Fibroblast of lung (primary cell): ENCODE data around the gene MESP1. TPM values are rescaled to one million over a fixed set of nuclear protein-coding genes. Genes with fewer than 3 reads are reported as not detected.

Experiments
- DNase-seq, 2 donors: peaks; one replicate each; pipeline versions ENCODE4 v3.0.0 to v3.0.0-alpha.2; 2010; ENCODE audit warnings: low read depth in 2 of 2
- H2AFZ ChIP-seq: 2 replicates; pipeline ENCODE4 v1.5.1; 2012; ENCODE audit warnings: low read length, control low read depth, inconsistent platforms
- H3K27ac ChIP-seq: 2 replicates; pipeline ENCODE4 v1.5.1; 2011; ENCODE audit warnings: low read length, control low read depth; ENCODE audit not compliant: insufficient read depth
- H3K27me3 ChIP-seq: 2 replicates; pipeline ENCODE4 v1.5.1; 2011; ENCODE audit warnings: mild to moderate bottlenecking, low read length; ENCODE audit not compliant: control insufficient read depth, insufficient read depth
- H3K36me3 ChIP-seq: 2 replicates; pipeline ENCODE4 v1.5.1; 2011; ENCODE audit warnings: low read length; ENCODE audit not compliant: control insufficient read depth, insufficient read depth
- H3K4me1 ChIP-seq: 2 replicates; pipeline ENCODE4 v1.5.1; 2011; ENCODE audit warnings: low read length; ENCODE audit not compliant: control insufficient read depth, insufficient read depth; ENCODE audit errors: extremely low read depth
- H3K4me2 ChIP-seq: 2 replicates; pipeline ENCODE4 v1.5.1; 2011; ENCODE audit warnings: low read length, control low read depth; ENCODE audit not compliant: insufficient read depth; ENCODE audit errors: extremely low read depth
- H3K4me3 ChIP-seq, 4 experiments: fragments of 200-600 bp in 1 of 4; sonication (generic) in 1 of 4; replicated peaks in 1 of 4; 2 replicates each; pipeline ENCODE4 v1.5.1; 2011 to 2016; ENCODE audit warnings: low read length in 4 of 4, low read depth in 3 of 4, mild to moderate bottlenecking in 3 of 4, control low read depth in 2 of 4, inconsistent platforms in 1 of 4, mixed read lengths in 1 of 4; ENCODE audit not compliant: insufficient read depth in 1 of 4; ENCODE audit errors: control extremely low read depth in 1 of 4
- H3K79me2 ChIP-seq: 2 replicates; pipeline ENCODE4 v1.5.1; 2012; ENCODE audit warnings: mild to moderate bottlenecking, low read length, inconsistent platforms; ENCODE audit not compliant: control insufficient read depth, insufficient read depth
- H3K9ac ChIP-seq: 2 replicates; pipeline ENCODE4 v1.5.1; 2011; ENCODE audit warnings: mild to moderate bottlenecking, low read length, control low read depth; ENCODE audit not compliant: insufficient read depth
- H3K9me3 ChIP-seq: 2 replicates; pipeline ENCODE4 v1.5.1; 2012; ENCODE audit warnings: low read depth, low read length; ENCODE audit not compliant: control insufficient read depth, insufficient read depth
- H4K20me1 ChIP-seq: 2 replicates; pipeline ENCODE4 v1.5.1; 2011; ENCODE audit warnings: low read length; ENCODE audit not compliant: control insufficient read depth, insufficient read depth; ENCODE audit errors: extremely low read depth
- EZH2 ChIP-seq: IDR thresholded peaks from 2 replicates; pipeline ENCODE4 v1.5.1; 2012; ENCODE audit warnings: low read length, control low read depth, mild to moderate bottlenecking; ENCODE audit errors: missing control alignments
- polyA plus RNA-seq, 2 donors: library from polyadenylated mRNA; depleted of rRNA in 1 of 2; stranded (reverse) in 1 of 2; unstranded in 1 of 2; fragments of >200 nt; gene quantifications; 2 replicates each; pipeline ENCODE4 v1.2.1, GENCODE V29; 2011 to 2012; ENCODE audit warnings: missing spikeins in 1 of 2
- total RNA-seq: library from RNA; depleted of rRNA; stranded (reverse); fragments of >200 nt; gene quantifications from 2 replicates; pipeline ENCODE4 v1.2.1, GENCODE V29; 2014
- TF ChIP-seq, protein P1 (sequence below), 2 donors: IDR thresholded peaks in 1 of 2; conservative IDR thresholded peaks in 1 of 2; 1 replicate in 1 of 2; 2 replicates in 1 of 2; pipeline ENCODE4 v1.5.1; 2011 to 2012; ENCODE audit warnings: low read length in 2 of 2, control low read depth in 1 of 2, inconsistent platforms in 1 of 2, low read depth in 1 of 2, mild to moderate bottlenecking in 1 of 2

Gene MESP1
- total and polyA plus RNA-seq, 2 donors (not counting 1 experiment from before 2014, with no cell fraction given) = 1.3 TPM; not detected in 1

DNA sequence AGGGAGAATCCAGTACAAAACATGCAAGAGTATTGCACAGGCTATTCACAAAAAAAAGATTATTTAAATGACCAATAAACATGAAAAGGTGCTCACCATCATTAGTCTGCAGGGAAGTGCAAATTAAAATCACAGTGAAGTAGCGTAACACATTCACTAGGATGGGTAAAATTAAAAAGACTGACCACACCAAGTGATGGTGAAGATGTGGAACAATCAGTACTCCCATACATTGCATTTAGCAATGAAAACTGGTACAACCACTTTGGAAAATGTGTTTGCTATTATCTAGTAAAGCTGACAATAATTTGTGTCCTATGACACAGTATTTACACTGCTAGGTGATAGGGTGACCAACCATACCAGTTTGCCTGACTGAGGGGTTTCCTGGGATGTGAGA lies 26.4 kb downstream of the MESP1 start:
- no peak for DNase-seq
- Histone ChIP-seq H3K27me3 (peaks cover 18% of the 10 kb centered on the region), H3K9ac (no peak overlapping the region), H3K4me2 (no peak overlapping the region), H4K20me1 (no peaks in the 10 kb centered on the region), H3K79me2 (no peaks in the 10 kb centered on the region), H3K4me3 (no peak overlapping the region), H3K27ac (no peak overlapping the region), H3K36me3 (no peaks in the 10 kb centered on the region), H2AFZ (no peak overlapping the region), H3K9me3 (no peaks in the 10 kb centered on the region), H3K4me1 (no peaks in the 10 kb centered on the region)
- TF ChIP-seq EZH2 = no peak
- TF ChIP-seq, protein P1, sequence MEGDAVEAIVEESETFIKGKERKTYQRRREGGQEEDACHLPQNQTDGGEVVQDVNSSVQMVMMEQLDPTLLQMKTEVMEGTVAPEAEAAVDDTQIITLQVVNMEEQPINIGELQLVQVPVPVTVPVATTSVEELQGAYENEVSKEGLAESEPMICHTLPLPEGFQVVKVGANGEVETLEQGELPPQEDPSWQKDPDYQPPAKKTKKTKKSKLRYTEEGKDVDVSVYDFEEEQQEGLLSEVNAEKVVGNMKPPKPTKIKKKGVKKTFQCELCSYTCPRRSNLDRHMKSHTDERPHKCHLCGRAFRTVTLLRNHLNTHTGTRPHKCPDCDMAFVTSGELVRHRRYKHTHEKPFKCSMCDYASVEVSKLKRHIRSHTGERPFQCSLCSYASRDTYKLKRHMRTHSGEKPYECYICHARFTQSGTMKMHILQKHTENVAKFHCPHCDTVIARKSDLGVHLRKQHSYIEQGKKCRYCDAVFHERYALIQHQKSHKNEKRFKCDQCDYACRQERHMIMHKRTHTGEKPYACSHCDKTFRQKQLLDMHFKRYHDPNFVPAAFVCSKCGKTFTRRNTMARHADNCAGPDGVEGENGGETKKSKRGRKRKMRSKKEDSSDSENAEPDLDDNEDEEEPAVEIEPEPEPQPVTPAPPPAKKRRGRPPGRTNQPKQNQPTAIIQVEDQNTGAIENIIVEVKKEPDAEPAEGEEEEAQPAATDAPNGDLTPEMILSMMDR (conservative IDR thresholded peaks at IDR 0.05 in 1 of 2, IDR thresholded peaks at IDR 0.05 in 1 of 2; ENCODE audit: low read depth in 1 of 2, low read length in 2 of 2) = no peak

DNA sequence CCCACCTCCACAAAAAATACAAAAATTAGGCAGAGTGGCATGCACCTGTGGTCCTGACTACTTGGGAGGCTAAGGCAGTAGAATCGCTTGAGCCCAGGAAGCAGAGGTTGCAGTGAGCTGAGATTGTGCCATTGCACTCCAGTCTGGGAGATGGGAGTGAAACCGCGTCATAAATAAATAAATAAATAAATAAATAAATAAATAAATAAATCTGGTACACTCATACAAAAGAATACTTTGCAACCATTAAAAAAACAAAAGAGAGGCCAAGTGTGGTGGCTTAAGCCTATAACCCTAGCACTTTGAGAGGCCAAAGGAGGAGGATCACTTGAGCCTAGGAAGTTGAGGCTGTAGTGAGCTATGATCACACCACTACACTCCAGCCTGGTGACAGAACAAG lies 28.0 kb downstream of the MESP1 start:
- H3K9ac ChIP-seq = no peak overlapping the region
- no peak overlapping the region for H3K4me2 ChIP-seq
- no peak overlapping the region for H3K27ac ChIP-seq
- no peaks in the 10 kb centered on the region for H4K20me1 ChIP-seq
- no peak overlapping the region for H2AFZ ChIP-seq
- TF ChIP-seq, protein P1 (conservative IDR thresholded peaks at IDR 0.05 in 1 of 2, IDR thresholded peaks at IDR 0.05 in 1 of 2; ENCODE audit: low read depth in 1 of 2, low read length in 2 of 2) = no peak
- no peak for TF ChIP-seq EZH2
- no peaks in the 10 kb centered on the region for H3K36me3 ChIP-seq
- no peaks in the 10 kb centered on the region for H3K79me2 ChIP-seq
- no peaks in the 10 kb centered on the region for H3K4me1 ChIP-seq
- DNase-seq = no peak
- H3K27me3 ChIP-seq = peaks cover 10% of the 10 kb centered on the region
- H3K9me3 ChIP-seq = no peaks in the 10 kb centered on the region
- H3K4me3 ChIP-seq = no peak overlapping the region

DNA sequence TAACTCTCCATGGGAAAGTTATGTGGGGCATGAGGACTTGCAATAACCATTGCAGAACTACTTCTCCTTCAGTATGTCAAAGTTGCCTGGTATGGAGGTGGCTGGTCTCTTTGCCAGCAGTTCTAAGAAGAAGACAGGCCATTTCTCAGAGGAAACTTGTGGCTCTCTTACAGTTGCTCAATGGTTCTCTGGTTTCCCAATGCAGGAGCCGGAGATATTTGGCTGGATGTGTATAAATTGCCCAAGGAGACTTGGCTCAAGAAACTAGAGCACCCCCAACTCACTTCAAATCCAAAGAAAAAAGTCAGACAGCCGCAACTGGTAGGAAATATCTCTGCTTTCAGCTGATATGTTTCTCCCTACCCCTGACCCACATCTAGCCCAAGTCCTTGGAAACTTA lies 36.3 kb downstream of the MESP1 start:
- no peaks in the 10 kb centered on the region for H3K27me3 ChIP-seq
- no peak overlapping the region for H3K4me2 ChIP-seq
- H3K36me3 ChIP-seq = no peaks in the 10 kb centered on the region
- H4K20me1 ChIP-seq = no peaks in the 10 kb centered on the region
- H3K4me3 ChIP-seq = no peak overlapping the region
- no peak overlapping the region for H3K27ac ChIP-seq
- no peak overlapping the region for H3K9ac ChIP-seq
- H2AFZ ChIP-seq = no peak overlapping the region
- H3K79me2 ChIP-seq = no peaks in the 10 kb centered on the region
- no peaks in the 10 kb centered on the region for H3K4me1 ChIP-seq
- no peaks in the 10 kb centered on the region for H3K9me3 ChIP-seq
- DNase-seq = no peak
- no peak for TF ChIP-seq EZH2
- TF ChIP-seq, protein P1 (conservative IDR thresholded peaks at IDR 0.05 in 1 of 2, IDR thresholded peaks at IDR 0.05 in 1 of 2; ENCODE audit: low read depth in 1 of 2, low read length in 2 of 2) = no peak
